Stromal cell of bone marrow (primary cell): ENCODE data around the gene SCGB1D4.

Experiments used
- DNase-seq: peaks from one replicate; pipeline ENCODE4 v3.0.0-alpha.2; 2012; ENCODE audit warnings: low read depth

SCGB1D4 gene

DNA sequence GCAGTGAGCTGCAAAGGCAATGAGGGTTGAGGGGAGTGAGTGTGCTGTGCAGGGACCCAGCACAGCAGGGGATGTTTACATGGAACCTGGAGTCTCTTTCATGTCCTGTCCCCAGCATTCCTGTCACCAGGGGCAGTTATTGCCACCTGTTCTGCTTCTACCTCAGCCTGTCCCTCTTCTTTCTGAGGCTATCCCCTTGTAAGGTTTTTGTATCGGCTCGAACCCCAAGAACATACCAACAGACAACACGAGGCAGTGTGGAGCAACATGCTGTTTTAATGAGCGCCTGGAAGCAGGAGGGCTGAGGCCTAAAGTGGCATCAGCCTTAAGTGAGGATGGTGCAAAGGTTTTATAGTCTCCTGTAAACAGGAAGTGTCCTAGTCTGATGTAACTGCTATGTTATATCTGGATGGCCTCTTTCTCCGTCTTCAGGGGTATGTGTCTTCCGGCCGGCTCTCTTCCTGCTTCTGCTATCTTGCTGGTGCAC is 25.0 kb downstream of the SCGB1D4 start:
- DNase-seq: no peak

DNA sequence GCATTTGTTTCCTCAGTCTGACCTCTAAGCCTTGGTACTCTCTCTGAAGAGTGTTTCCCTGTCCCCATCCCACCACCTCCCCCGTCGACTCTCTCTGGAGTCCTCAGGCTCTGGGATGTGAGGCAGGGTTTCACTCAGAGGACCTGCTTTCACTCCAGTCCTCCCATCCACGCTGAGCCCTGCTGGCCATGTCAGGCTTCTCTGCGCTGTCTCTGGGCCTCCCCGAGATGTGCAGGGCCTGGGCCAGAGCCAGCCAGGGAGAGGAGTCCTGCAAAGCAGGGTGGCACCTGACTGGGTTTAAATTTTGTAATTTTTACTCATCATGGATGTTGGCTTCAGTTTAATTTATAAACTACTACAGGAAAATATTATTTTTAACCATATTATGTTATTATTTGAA is 25.6 kb downstream of the SCGB1D4 start:
- DNase-seq: no peak

DNA sequence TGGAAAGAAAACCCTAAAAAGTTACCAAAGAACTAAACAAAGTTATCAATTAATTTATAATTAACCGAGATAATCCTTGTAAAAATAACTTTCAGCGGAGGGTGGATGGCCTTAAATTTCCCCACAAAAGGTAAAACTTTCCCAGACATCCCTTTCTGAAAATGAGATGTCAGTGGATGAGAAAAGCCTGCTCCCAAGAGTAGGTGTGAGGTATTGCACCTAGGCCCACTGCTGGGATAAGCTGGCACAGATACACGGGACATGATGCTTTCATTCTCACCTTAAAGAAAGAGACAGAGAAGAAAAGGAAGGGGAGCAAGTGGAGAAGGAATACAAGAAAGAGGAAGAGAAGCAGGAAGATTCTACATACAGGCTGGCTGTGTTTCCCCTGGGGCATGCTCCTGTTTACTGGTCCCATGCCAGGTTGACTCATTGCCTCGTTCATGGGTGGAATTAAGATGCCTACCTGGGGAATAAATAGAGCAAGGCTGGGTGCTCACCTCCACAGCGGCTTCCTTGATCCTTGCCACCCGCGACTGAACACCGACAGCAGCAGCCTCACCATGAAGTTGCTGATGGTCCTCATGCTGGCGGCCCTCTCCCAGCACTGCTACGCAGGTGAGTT is 29.1 kb downstream of the SCGB1D4 start, which contains the start of gene SCGB2A2:
TSS of gene SCGB2A2 (plus strand) at position 505 of the 625 bp plus-strand sequence. CDS start at position 564, 59 bp downstream.
- no peak for DNase-seq

DNA sequence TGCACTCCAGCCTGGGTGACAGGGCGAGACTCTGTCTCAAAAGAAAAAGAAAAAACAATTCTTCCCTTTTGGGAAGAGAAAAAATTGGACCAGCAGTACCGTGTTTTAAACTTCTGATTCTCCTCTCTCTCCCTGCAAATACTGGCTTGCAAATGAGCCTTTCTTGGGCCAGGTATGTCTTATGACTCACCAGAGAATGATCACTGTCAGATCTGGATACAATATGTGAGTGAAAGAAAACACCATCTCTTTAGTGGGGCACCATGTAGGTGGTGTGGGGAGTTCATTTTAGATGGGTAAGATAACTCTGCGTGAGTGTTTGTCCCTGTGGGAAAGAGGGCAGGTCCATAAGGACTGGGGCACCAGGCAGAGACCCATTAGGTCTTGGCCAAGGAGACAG is 31.3 kb downstream of the SCGB1D4 start:
- DNase-seq: no peak

DNA sequence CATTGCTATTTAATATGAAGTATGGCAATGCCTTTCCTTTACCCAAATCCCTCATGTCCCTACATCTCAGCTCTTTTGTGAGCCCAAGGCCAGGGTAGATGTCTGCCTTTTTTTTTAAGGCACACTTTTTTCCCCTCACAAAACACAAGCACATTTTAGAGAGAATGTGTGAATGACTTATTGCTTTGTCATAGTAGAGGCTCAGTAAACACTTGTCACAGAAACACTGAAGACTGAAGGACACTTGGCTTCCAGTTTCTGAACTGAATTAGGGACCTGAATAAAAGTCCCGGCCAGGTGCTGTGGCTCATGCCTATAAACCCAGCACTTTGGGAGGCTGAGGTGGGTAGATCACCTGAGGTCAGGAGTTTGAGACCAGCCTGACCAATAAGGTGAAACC is 31.8 kb downstream of the SCGB1D4 start:
- no peak for DNase-seq

DNA sequence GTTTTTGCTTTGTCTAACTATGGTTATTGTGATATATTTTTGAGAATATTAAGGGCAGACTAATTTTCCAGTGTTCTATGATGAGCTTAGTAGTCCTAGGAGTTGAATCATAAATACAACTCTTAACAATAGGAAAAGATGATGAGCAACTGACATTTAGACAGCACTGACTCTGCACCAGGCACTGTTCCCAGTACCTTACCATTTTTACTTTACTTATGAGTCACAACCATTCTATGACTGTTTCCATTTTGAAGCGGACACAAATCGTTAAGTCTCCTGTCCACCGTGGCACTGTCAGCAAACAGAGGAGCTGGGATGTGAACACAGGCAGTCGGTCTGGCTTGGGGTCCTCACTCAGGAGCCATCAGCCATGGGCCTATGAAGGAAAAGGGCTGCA is 32.3 kb downstream of the SCGB1D4 start:
- DNase-seq: peak; percentile 32

DNA sequence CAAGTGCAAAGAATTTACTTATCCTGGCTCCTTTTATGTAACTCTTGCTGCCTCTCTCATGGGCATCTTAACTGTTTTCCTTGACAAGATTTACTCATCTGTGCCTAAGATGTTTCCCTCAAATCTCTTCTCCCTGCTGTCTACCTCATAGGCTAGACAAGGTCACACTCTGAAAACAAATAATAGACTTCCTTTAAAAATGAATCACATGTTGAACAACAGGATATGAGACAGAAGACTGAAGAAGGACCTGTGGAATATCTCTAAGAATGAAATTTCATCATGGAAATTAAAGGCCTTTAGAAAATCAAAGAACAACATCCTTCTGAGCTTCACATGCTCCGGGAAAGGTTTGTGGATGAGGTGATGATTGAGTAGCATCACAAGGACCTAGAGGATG is 34.9 kb downstream of the SCGB1D4 start:
- no peak for DNase-seq

DNA sequence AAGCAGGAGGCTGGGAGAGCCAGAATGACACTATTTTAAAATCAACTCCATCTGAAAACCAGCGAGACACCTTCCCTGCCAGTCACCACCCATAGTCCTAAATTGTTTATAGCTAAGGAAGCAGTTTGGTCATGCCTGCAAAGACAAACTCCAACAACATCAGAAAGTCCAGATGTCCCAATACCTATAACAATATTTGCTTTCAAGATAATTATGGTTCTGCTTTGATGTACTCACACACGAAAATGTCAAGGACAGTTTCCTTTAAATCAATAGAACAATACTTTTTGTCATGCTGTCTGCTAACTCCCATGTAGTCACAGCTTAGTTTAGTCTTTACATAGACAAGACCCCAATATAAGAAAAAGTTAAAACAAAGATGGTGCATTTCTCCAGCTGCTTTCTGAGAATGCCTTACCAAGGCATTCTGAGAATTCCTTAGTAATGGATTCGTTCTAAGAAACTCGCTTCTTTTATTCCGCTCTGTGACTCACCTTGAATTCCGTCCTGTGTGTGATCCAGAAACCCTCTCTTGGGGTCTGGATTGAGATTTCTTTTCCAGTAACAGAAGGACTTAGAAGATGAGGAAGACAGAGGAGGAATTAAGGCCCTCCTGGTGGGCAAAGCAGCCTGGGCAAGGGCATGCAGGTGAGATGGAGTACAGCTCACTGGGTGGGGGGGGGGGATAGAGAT is 38.5 kb downstream of the SCGB1D4 start:
- DNase-seq: no peak

DNA sequence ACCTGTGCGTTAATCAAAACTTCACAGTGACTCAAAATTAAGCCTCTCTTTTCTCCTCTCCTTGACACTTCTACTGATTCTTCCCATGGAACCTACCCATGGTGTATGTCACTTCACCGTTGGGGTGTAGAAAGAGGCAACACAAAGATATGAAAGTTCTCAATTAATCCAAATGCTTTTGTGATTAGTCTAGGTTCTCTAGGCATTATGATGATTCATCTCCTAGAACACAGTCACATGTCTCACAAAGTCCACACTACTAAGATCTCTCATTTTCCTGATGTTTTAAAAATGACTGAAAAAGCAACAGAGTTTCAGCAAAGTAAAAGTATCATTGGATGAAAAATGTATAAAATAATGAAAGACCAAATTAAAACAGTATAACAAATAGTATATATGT is 42.6 kb downstream of the SCGB1D4 start:
- no peak for DNase-seq

DNA sequence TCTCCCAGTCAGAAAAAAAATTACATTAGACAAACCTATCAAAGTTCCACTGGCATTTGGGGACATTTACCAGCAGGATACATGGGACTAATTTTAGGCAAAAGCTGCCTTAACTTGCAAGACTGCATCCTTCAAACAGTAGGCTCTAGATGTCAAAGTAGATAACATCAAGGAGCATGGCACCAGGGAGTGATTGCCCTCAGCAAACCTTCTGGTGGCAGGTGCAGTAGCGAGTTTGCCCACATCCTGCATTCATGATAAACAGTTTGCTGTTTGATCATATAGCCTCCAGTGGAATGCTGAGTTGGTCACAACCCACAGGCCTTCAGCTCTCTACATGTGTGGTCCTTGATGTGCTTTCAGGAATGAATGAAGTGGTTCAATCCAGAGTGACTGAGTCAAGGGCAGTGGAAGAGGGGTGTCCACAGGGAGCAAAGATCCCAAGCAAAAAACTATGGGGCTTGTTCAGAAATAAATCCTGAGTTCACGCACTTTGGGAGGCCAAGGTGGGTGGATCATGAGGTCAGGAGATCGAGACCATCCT is 44.8 kb downstream of the SCGB1D4 start:
- no peak for DNase-seq

DNA sequence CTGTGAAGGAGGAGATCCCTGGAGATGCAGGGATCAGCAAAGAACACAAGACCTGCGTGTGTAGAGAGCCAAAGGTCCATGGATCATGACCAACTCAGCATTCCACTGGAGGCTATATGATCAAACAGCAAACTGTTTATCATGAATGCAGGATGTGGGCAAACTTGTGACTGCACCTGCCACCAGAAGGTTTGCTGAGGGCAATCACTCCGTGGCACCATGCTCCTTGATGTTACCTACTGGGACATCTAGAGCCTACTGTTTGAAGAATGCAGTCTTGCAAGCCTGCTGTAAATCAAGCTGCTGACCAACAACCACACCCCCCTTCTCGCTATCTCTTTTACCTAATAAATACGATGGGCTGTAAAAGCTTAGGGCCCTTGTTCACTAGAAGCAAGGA is 47.2 kb downstream of the SCGB1D4 start:
- DNase-seq: no peak
